HepG2 (cell line): ENCODE results near the gene ATP5F1C. TPM values are rescaled to one million over a fixed set of nuclear protein-coding genes. Genes with fewer than 3 reads are reported as not detected.
A peak's percentile ranks its signal among the peaks of the same experiment; 100 is the strongest.

Experiments used
- ATM ChIP-seq: fragments of 450-650 bp; IDR thresholded peaks from 2 replicates; pipeline ENCODE4 v1.7.1; 2017; ENCODE audit warnings: mild to moderate bottlenecking, borderline replicate concordance
- DPF2 ChIP-seq: sonication (generic); formaldehyde crosslinking; IDR thresholded peaks from 2 replicates; pipeline ENCODE4 v1.4.0; 2020; ENCODE audit warnings: mild to moderate bottlenecking, low read depth, missing genetic modification reagents, borderline replicate concordance
- ESRRA ChIP-seq: sonication (generic); formaldehyde crosslinking; IDR thresholded peaks from 2 replicates; pipeline ENCODE4 v1.5.1; 2020; ENCODE audit warnings: mild to moderate bottlenecking, low read depth, missing genetic modification reagents
- FOXC1 ChIP-seq: sonication (generic); formaldehyde crosslinking; IDR thresholded peaks from 2 replicates; pipeline ENCODE4 v1.8.0; 2022; ENCODE audit warnings: mild to moderate bottlenecking, missing genetic modification reagents, borderline replicate concordance
- KLF9 ChIP-seq: IDR thresholded peaks from 2 replicates; pipeline ENCODE4 v1.6.1; 2016; ENCODE audit warnings: low read depth
- MBNL3 ChIP-seq: fragments of 250-450 bp; sonication (Bioruptor Pico); conservative IDR thresholded peaks from 2 replicates; pipeline ENCODE4 v1.8.0; 2022; ENCODE audit warnings: mild to moderate bottlenecking, inconsistent platforms
- MZF1 ChIP-seq: sonication (generic); formaldehyde crosslinking; IDR thresholded peaks from 2 replicates; pipeline ENCODE4 v1.8.1; 2023; ENCODE audit warnings: mild to moderate bottlenecking, missing genetic modification reagents, borderline replicate concordance
- NRL ChIP-seq: sonication (generic); formaldehyde crosslinking; IDR thresholded peaks from 2 replicates; pipeline ENCODE4 v1.5.0; 2020; ENCODE audit warnings: missing genetic modification reagents, mild to moderate bottlenecking, moderate library complexity, borderline replicate concordance
- PHF20 ChIP-seq: sonication (generic); formaldehyde crosslinking; IDR thresholded peaks from 2 replicates; pipeline ENCODE4 v1.5.0; 2020; ENCODE audit warnings: mild to moderate bottlenecking, missing genetic modification reagents
- PREB ChIP-seq: sonication (generic); formaldehyde crosslinking; IDR thresholded peaks from 2 replicates; pipeline ENCODE4 v1.4.0; 2020; ENCODE audit warnings: missing genetic modification reagents
- RAD51 ChIP-seq: fragments of 450-650 bp; IDR thresholded peaks from 2 replicates; pipeline ENCODE4 v1.6.1; 2016; ENCODE audit warnings: borderline replicate concordance
- WIZ ChIP-seq: sonication (generic); formaldehyde crosslinking; IDR thresholded peaks from 2 replicates; pipeline ENCODE4 v1.5.1; 2020; ENCODE audit warnings: mild to moderate bottlenecking, missing genetic modification reagents
- ZFP37 ChIP-seq: sonication (generic); formaldehyde crosslinking; IDR thresholded peaks from 2 replicates; pipeline ENCODE4 v1.4.0; 2020; ENCODE audit warnings: missing genetic modification reagents, borderline replicate concordance
- ZFP62 ChIP-seq: sonication (generic); formaldehyde crosslinking; IDR thresholded peaks from 2 replicates; pipeline ENCODE4 v1.4.0; 2020; ENCODE audit warnings: missing genetic modification reagents
- ZMYM2 ChIP-seq: sonication (generic); formaldehyde crosslinking; IDR thresholded peaks from 2 replicates; pipeline ENCODE4 v1.8.0; 2022; ENCODE audit warnings: mild to moderate bottlenecking, missing genetic modification reagents
- ZNF510 ChIP-seq: sonication (generic); formaldehyde crosslinking; IDR thresholded peaks from 2 replicates; pipeline ENCODE4 v1.4.0; 2020; ENCODE audit warnings: low read depth, mild to moderate bottlenecking, missing genetic modification reagents
- ZNF777 ChIP-seq: sonication (generic); formaldehyde crosslinking; IDR thresholded peaks from 2 replicates; pipeline ENCODE4 v1.4.0; 2020; ENCODE audit warnings: missing genetic modification reagents
- ZNF883 ChIP-seq: sonication (generic); formaldehyde crosslinking; IDR thresholded peaks from 2 replicates; pipeline ENCODE4 v1.5.1; 2020; ENCODE audit warnings: mild to moderate bottlenecking, missing genetic modification reagents; ENCODE audit errors: not compliant biosample characterization
- ZSCAN5A ChIP-seq: sonication (generic); formaldehyde crosslinking; IDR thresholded peaks from 2 replicates; pipeline ENCODE4 v1.8.0; 2022; ENCODE audit warnings: mild to moderate bottlenecking, missing genetic modification reagents, borderline replicate concordance
- polyA plus RNA-seq, 8 experiments: library from polyadenylated mRNA; depleted of rRNA in 3 of 8; stranded (reverse) in 7 of 8; unstranded in 1 of 8; fragments of >200 nt; fragmentation: Illumina TruSeq in 4 of 8; extraction: Trizol in 4 of 8; gene quantifications; 2 replicates each; pipeline versions ENCODE4 v1.2.1 to v1.2.3, GENCODE V29; 2011 to 2016; ENCODE audit warnings: low read depth in 4 of 8, missing spikeins in 1 of 8, mixed read lengths in 1 of 8; ENCODE audit not compliant: insufficient read depth in 1 of 8
- total RNA-seq, 5 experiments: library from RNA; depleted of rRNA; stranded (reverse); fragments of >200 nt; fragmentation: Illumina TruSeq; extraction: Trizol; gene quantifications; 2 replicates each; pipeline ENCODE4 v1.2.3, GENCODE V29; 2016; ENCODE audit warnings: low read depth in 1 of 5
- TF ChIP-seq, protein P1 (sequence below): sonication (generic); formaldehyde crosslinking; IDR thresholded peaks from 2 replicates; pipeline ENCODE4 v1.8.0; 2022; ENCODE audit warnings: mild to moderate bottlenecking, missing genetic modification reagents, moderate library complexity
- TF ChIP-seq, protein P2 (sequence below): sonication (generic); formaldehyde crosslinking; IDR thresholded peaks from 2 replicates; pipeline ENCODE4 v1.9.0; 2021; ENCODE audit warnings: missing genetic modification reagents, borderline replicate concordance
- TF ChIP-seq, protein P3 (sequence below): IDR thresholded peaks from 2 replicates; pipeline ENCODE4 v1.6.1; 2016; ENCODE audit warnings: missing compliant biosample characterization, missing genetic modification reagents, borderline replicate concordance

ATP5F1C gene
- total and polyA plus RNA-seq, 2 of the 13 experiments (the other 11 are each of a cell fraction or from before 2014, with no cell fraction given), result 407 to 416 TPM

GRCh38 chr10:7787857-7788638, at the start of gene ATP5F1C, which contains the start of gene KIN (continued):
- TF ChIP-seq MZF1 (no peak; the same call in 1 of the 2 replicates), ESRRA (peak; percentile 48; the same call in 1 of the 2 replicates), WIZ (no peak; the same call in 1 of the 2 replicates), DPF2 (CRISPR knock-in tag) (no peak), ZMYM2 (CRISPR knock-in tag) (no peak), ZSCAN5A (CRISPR knock-in tag) (peak; percentile 75; the same call in 1 of the 2 replicates), ZNF510 (CRISPR knock-in tag) (0 out of 2 replicates have a peak, but pooled peaks have one; percentile 93), ZNF883 (CRISPR knock-in tag) (no peak), MBNL3 (CRISPR knock-in tag) (no peak), ZFP37 (CRISPR knock-in tag) (no peak), PREB (CRISPR knock-in tag) (no peak), KLF9 (CRISPR knock-in tag) (peak; percentile 50; the same call in 1 of the 2 replicates), ATM (no peak), FOXC1 (CRISPR knock-in tag) (no peak), PHF20 (CRISPR knock-in tag) (peak; percentile 86), NRL (CRISPR knock-in tag) (no peak), RAD51 (no peak), ZFP62 (CRISPR knock-in tag) (no peak), ZNF777 (CRISPR knock-in tag) (peak; percentile 83)
- TF ChIP-seq, protein P1, sequence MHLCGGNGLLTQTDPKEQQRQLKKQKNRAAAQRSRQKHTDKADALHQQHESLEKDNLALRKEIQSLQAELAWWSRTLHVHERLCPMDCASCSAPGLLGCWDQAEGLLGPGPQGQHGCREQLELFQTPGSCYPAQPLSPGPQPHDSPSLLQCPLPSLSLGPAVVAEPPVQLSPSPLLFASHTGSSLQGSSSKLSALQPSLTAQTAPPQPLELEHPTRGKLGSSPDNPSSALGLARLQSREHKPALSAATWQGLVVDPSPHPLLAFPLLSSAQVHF (CRISPR knock-in tag), result no peak
- TF ChIP-seq, protein P2, sequence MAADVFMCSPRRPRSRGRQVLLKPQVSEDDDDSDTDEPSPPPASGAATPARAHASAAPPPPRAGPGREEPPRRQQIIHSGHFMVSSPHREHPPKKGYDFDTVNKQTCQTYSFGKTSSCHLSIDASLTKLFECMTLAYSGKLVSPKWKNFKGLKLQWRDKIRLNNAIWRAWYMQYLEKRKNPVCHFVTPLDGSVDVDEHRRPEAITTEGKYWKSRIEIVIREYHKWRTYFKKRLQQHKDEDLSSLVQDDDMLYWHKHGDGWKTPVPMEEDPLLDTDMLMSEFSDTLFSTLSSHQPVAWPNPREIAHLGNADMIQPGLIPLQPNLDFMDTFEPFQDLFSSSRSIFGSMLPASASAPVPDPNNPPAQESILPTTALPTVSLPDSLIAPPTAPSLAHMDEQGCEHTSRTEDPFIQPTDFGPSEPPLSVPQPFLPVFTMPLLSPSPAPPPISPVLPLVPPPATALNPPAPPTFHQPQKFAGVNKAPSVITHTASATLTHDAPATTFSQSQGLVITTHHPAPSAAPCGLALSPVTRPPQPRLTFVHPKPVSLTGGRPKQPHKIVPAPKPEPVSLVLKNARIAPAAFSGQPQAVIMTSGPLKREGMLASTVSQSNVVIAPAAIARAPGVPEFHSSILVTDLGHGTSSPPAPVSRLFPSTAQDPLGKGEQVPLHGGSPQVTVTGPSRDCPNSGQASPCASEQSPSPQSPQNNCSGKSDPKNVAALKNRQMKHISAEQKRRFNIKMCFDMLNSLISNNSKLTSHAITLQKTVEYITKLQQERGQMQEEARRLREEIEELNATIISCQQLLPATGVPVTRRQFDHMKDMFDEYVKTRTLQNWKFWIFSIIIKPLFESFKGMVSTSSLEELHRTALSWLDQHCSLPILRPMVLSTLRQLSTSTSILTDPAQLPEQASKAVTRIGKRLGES, result no peak
- TF ChIP-seq, protein P3, sequence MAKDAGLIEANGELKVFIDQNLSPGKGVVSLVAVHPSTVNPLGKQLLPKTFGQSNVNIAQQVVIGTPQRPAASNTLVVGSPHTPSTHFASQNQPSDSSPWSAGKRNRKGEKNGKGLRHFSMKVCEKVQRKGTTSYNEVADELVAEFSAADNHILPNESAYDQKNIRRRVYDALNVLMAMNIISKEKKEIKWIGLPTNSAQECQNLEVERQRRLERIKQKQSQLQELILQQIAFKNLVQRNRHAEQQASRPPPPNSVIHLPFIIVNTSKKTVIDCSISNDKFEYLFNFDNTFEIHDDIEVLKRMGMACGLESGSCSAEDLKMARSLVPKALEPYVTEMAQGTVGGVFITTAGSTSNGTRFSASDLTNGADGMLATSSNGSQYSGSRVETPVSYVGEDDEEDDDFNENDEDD (CRISPR knock-in tag), result peak; percentile 13; the same call in 1 of the 2 replicates
